Midbrain (tissue), 1 donor: ENCODE results near the gene UNK.
"Not testable (repeated sequence)": the region's sequence is repeated elsewhere in the genome, so short reads cannot be mapped to it uniquely, and the experiment has no call there.

Experiments used
- DNase-seq: peaks from one replicate; lab custom pipeline; 2025; lab: John Stamatoyannopoulos, UW

Gene UNK

GRCh38 chr17:75806822-75807500, 22.4 kb downstream of the UNK start:
- DNase-seq, result no peak

GRCh38 chr17:75807861-75808260, 23.3 kb downstream of the UNK start:
- no peak for DNase-seq

GRCh38 chr17:75808549-75808904, 23.9 kb downstream of the UNK start:
- DNase-seq, result no peak

- no peak for DNase-seq
Observed at GRCh38 chr17:75808905-75809621, 24.5 kb downstream of the UNK start.

GRCh38 chr17:75809631-75810111, 25.1 kb downstream of the UNK start:
- DNase-seq, result no peak

- no peak for DNase-seq
Observed at GRCh38 chr17:75810216-75810615, 25.6 kb downstream of the UNK start.

- not testable (repeated sequence) for DNase-seq
Observed at GRCh38 chr17:75810756-75811155, 26.1 kb downstream of the UNK start.

DNA sequence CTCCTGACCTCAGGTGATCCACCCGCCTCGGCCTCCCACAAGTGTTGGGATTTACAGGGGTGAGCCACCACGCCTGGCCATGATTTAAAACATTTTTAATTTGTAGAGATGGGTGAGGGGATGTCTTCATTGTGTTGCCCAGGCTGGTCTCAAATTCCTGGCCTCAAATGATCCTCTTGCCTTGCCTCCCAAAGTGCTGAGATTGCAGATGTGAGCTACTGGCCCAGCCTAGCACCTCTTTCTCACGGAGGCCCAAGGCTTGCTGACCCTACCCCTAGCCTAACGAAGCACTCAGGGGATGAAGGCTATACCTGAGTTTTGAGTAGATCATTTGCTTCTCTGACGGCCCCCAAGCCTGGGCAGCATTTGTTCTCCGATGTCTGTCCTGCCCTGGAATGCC, 26.6 kb downstream of the UNK start:
- no peak for DNase-seq

DNA sequence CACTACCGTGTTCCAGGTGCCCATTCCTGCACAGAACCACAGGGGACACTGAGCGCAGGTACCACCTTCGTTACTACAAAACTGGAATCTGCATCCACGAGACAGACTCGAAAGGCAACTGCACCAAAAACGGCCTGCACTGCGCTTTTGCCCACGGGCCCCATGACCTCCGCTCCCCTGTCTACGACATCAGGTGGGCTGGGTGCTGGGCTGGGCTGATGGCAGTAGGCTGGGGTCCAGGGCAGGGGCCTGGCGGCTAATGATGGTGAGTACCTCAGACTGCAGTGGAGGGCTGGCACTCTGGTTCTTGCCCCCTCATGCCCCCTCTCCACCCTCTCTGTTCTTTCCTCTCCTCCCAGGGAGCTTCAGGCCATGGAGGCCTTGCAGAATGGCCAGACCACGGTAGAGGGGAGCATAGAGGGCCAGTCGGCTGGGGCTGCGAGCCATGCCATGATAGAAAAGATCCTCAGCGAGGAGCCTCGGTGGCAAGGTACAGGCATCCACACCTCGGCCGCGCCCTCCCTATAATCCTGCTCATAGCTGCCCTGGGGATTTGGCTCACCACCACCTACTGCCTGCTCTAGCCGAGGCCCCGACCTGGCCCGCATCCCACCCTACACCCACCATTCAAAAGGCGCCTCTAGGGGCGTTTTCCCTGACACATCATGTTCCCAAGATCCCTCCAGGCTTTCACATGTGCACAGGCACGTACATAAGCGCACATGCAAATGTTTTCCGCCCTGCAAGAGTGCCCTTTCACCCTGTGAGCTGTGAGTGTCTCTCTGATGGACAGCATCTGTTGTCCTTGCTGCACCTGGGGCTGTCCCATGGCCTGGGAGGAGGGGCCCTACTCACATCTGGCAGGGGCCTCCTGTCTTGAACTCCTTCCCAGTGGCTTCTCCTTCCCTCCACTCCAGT, 27.7 kb downstream of the UNK start:
- no peak for DNase-seq

DNA sequence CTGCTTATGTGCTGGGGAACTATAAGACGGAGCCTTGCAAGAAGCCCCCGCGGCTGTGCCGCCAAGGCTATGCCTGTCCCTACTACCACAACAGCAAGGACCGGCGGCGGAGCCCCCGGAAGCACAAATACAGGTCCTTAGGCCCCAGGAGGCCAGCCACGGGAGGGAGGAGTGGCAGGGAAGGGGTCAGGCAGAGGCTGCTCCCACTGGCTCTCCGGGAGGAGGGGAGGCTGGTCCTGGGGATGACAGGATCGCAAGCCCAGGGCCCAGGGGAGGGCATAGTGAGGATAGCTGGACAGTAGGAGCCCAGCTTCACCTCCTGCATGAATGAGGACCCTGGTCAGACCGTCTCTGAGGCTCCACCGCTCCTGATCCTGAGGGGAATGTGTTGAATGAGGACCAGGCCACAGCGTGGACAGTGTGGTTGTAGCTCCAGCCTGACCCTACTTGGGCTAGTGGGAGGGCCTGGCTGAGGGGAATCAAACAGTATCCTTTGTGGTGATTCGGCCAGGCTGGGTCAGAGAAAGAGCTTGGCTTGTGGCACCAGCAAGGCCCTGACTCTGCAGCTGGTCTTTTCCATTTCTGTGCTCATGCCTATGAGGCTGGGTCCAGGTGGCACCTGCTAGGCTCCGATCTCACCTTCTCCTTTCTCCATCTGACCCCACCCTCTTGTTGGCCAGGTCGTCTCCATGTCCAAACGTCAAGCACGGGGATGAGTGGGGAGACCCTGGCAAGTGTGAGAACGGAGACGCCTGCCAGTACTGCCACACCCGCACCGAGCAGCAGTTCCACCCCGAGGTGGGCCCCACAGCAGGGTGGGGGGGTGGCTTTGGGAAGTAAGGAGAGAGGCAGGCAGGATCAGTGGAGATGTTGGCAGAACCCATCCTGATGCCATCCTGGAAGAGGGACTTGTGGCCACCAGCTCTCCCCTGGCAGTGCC, 28.7 kb downstream of the UNK start:
- no peak for DNase-seq

DNA sequence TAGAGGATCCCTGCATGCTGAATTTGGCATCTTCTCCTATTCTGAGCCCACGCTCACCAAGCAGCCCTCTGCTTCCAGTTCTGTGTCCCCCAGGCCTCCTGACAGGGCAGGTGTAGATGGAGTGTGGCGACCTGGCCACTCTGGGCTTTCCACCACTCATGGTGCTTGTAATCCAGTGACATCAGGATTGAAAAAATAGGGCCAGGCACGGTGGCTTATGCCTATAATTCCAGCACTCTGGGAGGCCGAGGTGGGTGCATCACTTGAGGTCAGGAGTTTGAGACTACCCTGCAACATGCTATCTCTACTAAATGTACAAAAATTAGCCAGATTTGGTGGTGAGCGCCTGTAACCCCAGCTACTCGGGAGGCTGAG, 29.4 kb downstream of the UNK start:
- DNase-seq, result no peak

- DNase-seq, result no peak
Observed at GRCh38 chr17:75814900-75815373, 30.3 kb downstream of the UNK start.

GRCh38 chr17:75815399-75815798, 30.8 kb downstream of the UNK start:
- DNase-seq, result no peak

DNA sequence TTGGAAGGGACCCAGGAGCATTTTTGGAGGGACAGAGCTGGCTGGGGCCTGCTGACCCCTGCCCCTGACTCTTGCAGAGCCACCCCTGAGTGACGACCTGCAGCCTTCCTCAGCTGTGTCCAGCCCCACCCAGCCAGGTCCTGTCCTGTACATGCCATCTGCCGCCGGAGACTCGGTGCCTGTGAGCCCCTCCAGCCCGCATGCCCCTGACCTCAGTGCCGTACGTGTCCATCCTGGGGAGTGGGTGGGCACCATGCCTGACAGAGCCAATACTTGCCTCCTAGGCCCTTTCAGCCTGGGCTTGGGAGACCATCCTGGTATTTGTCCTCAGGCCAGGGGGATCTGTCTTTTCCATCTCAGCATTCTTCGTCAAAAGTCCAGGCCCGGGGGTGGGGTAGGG, 32.1 kb downstream of the UNK start:
- no peak for DNase-seq

DNA sequence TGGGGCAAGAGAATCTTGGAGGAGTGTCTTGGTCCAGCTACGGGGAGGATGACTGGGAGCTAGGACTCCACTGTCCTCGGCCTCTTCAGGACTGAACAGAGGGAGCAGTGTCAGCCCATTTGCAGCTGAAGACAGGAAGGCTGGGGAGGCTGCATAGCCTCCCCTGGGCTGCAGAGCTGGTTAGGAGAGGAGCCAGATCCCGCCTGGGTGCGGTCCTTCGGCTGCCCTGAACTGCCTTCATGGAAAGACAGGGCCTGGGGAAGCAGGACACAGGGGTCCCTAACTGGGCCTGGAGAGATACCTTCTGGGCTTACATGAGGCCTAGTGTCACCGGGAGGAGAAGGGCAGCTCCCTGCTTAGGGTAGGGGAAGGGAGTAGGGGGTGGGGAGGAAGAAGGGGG, 33.0 kb downstream of the UNK start:
- no peak for DNase-seq

- DNase-seq, result no peak
Observed at GRCh38 chr17:75818326-75818885, 33.8 kb downstream of the UNK start.

DNA sequence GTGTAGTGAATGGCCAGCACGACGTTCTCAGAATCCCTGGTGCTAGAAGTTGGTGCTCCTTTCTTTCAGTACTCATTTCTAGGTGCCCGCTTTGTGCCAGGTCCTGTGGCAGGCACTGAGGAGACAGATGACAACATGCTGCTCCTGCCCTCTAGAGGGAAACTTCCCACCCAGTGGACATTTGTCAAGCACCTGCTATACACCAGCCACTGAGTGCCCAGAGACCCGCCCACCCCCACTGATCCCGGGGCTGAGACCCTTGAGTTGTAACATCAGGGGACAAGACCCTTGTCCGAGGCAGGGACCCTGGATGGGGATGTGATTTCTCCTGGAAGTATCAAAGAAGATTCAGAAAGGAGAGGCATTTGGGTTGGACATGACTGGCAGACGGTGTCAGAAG, 34.5 kb downstream of the UNK start:
- no peak for DNase-seq

GRCh38 chr17:75819678-75820077, 35.1 kb downstream of the UNK start:
- DNase-seq, result no peak

GRCh38 chr17:75820094-75821080, 35.8 kb downstream of the UNK start:
- DNase-seq, result no peak

- DNase-seq, result no peak
Observed at GRCh38 chr17:75821552-75821951, 36.9 kb downstream of the UNK start.
